ENCODE results near the gene ACSS3.

The ACSS3 gene

DNA sequence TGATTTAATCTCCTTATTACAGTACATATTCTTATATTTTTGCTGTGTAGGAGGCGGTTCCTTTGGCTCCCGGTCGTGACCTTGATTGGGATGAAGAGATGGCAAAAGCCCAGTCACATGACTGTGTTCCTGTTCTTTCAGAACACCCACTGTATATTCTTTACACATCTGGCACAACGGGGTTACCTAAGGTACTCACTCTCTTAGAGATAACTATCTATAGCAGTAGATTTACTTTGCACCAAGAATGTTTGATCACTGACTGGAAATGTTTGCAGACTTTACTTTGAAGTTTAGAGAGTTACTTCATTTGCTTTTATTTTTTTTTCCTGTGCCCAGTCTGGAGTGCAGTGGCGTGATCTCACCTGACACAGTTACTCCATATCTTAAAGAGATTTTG, 65.2 kb downstream of the ACSS3 start:
- no peak overlapping the region for H3K27ac ChIP-seq (ENCODE audit: low read depth, low read length)
- H3K27me3 ChIP-seq (ENCODE audit: insufficient read depth, low read length), result no peaks in the 10 kb centered on the region
- H3K36me3 ChIP-seq (ENCODE audit: insufficient read depth, low read length), result no peaks in the 10 kb centered on the region
- H2AFZ ChIP-seq (ENCODE audit: low read length, unreplicated experiment), result no peak overlapping the region
- no peaks in the 10 kb centered on the region for H3K4me1 ChIP-seq (ENCODE audit: control insufficient read depth, insufficient read depth, low read length, unreplicated experiment)
- H3K79me2 ChIP-seq (ENCODE audit: control insufficient read depth, insufficient read depth, low read length, unreplicated experiment), result no peaks in the 10 kb centered on the region
- no peak overlapping the region for H3K4me3 ChIP-seq (ENCODE audit: low read depth, low read length)

DNA sequence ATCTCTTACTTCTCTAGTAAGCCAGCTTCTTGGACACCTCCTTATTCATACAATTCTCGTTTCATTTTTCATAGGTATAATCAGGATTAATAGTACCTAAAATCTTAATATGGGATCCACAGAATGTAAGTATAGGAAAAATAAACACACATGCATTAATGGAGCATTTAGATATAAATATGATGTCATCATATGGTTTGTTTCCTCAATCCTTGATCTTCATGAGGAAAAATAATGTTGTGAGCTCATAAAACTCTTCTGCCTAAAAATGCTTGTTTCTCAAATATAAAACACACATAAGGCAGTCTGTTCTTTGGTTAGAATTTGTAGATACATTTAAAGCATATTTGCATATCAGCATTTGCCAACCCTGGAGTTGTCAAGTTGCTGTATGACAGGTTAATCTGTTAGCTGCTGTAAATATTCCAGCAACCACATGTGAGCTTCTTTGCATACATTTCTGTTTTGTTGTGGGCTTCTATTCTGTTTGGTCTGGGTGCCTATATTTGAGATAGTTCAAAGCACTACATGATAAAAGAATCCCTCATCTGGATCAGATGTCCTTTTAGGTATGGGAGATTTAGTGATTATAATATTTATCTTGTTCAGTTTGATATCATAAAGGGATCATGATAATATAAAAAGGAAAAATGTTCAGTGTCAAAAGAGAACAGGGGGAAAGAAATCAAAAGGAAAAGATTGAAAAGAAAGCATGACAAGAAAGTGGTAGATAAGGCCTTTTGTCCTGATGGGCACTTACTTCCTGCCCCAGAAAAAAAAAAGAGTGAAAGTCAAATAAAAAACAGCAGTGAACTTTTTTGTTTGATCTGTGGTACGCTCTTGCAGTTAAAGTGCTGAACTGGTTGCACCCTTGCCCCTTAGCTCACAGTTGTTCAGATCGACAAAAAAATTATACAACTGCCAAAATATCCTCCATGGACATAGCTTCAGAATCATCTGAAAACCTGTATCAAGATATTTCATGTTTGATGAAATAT, 68.6 kb downstream of the ACSS3 start:
- H3K4me1 ChIP-seq (ENCODE audit: control insufficient read depth, insufficient read depth, low read length, unreplicated experiment), result no peaks in the 10 kb centered on the region
- H3K27ac ChIP-seq (ENCODE audit: low read depth, low read length), result no peak overlapping the region

GRCh38 chr12:81147292-81147919, 69.5 kb downstream of the ACSS3 start:
- no peak overlapping the region for H2AFZ ChIP-seq (ENCODE audit: low read length, unreplicated experiment)
- no peak overlapping the region for H3K27ac ChIP-seq (ENCODE audit: low read depth, low read length)
- no peaks in the 10 kb centered on the region for H3K36me3 ChIP-seq (ENCODE audit: insufficient read depth, low read length)

More for the DNA sequence above, 68.6 kb downstream of the ACSS3 start:
- H3K36me3 ChIP-seq (ENCODE audit: insufficient read depth, low read length), result no peaks in the 10 kb centered on the region
- no peaks in the 10 kb centered on the region for H3K27me3 ChIP-seq (ENCODE audit: insufficient read depth, low read length)
- H2AFZ ChIP-seq (ENCODE audit: low read length, unreplicated experiment), result no peak overlapping the region
- H3K79me2 ChIP-seq (ENCODE audit: control insufficient read depth, insufficient read depth, low read length, unreplicated experiment), result no peaks in the 10 kb centered on the region
- H3K4me3 ChIP-seq (ENCODE audit: low read depth, low read length), result no peak overlapping the region

DNA sequence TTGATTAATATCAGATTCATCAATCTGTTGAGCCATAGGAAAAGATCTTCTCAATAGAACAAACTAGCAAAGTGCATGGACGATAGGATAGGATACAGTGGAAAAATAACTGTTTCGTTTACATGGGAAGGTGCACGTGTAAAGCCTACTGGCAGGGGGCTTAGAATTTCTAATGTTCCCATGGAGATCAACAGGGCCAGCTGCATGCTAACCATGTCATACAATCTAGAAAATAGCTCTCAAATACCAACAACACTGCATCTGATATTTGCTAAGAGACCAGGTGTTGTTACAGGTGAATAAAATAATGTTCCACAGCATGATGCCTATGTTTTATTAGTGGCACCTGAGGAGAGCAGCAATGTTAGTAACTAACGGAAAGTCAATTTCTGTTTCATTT, 72.5 kb downstream of the ACSS3 start:
- H2AFZ ChIP-seq (ENCODE audit: low read length, unreplicated experiment), result no peak overlapping the region
- H3K4me3 ChIP-seq (ENCODE audit: low read depth, low read length), result no peak overlapping the region
- no peaks in the 10 kb centered on the region for H3K4me1 ChIP-seq (ENCODE audit: control insufficient read depth, insufficient read depth, low read length, unreplicated experiment)
- no peaks in the 10 kb centered on the region for H3K27me3 ChIP-seq (ENCODE audit: insufficient read depth, low read length)
- H3K79me2 ChIP-seq (ENCODE audit: control insufficient read depth, insufficient read depth, low read length, unreplicated experiment), result no peaks in the 10 kb centered on the region
- H3K36me3 ChIP-seq (ENCODE audit: insufficient read depth, low read length), result no peaks in the 10 kb centered on the region
- no peak overlapping the region for H3K27ac ChIP-seq (ENCODE audit: low read depth, low read length)

More at GRCh38 chr12:81147292-81147919, 69.5 kb downstream of the ACSS3 start:
- Histone ChIP-seq H3K4me1 (ENCODE audit: control insufficient read depth, insufficient read depth, low read length, unreplicated experiment) (no peaks in the 10 kb centered on the region), H3K27me3 (ENCODE audit: insufficient read depth, low read length) (no peaks in the 10 kb centered on the region), H3K4me3 (ENCODE audit: low read depth, low read length) (no peak overlapping the region), H3K79me2 (ENCODE audit: control insufficient read depth, insufficient read depth, low read length, unreplicated experiment) (no peaks in the 10 kb centered on the region)

- no peaks in the 10 kb centered on the region for H3K27me3 ChIP-seq (ENCODE audit: insufficient read depth, low read length)
- H3K27ac ChIP-seq (ENCODE audit: low read depth, low read length), result no peak overlapping the region
- H3K4me1 ChIP-seq (ENCODE audit: control insufficient read depth, insufficient read depth, low read length, unreplicated experiment), result no peaks in the 10 kb centered on the region
- H3K36me3 ChIP-seq (ENCODE audit: insufficient read depth, low read length), result no peaks in the 10 kb centered on the region
- no peak overlapping the region for H2AFZ ChIP-seq (ENCODE audit: low read length, unreplicated experiment)
- H3K79me2 ChIP-seq (ENCODE audit: control insufficient read depth, insufficient read depth, low read length, unreplicated experiment), result no peaks in the 10 kb centered on the region
- no peak overlapping the region for H3K4me3 ChIP-seq (ENCODE audit: low read depth, low read length)
Measured at GRCh38 chr12:81159856-81160255, 82.0 kb downstream of the ACSS3 start.

GRCh38 chr12:81161680-81162079, 83.8 kb downstream of the ACSS3 start:
- Histone ChIP-seq H3K36me3 (ENCODE audit: insufficient read depth, low read length) (no peaks in the 10 kb centered on the region), H3K79me2 (ENCODE audit: control insufficient read depth, insufficient read depth, low read length, unreplicated experiment) (no peaks in the 10 kb centered on the region), H3K27ac (ENCODE audit: low read depth, low read length) (no peak overlapping the region), H3K4me3 (ENCODE audit: low read depth, low read length) (no peak overlapping the region), H3K4me1 (ENCODE audit: control insufficient read depth, insufficient read depth, low read length, unreplicated experiment) (peaks cover 3% of the 10 kb centered on the region), H2AFZ (ENCODE audit: low read length, unreplicated experiment) (no peak overlapping the region), H3K27me3 (ENCODE audit: insufficient read depth, low read length) (no peaks in the 10 kb centered on the region)

GRCh38 chr12:81162391-81163136, 84.7 kb downstream of the ACSS3 start:
- H2AFZ ChIP-seq (ENCODE audit: low read length, unreplicated experiment), result no peak overlapping the region
- H3K4me3 ChIP-seq (ENCODE audit: low read depth, low read length), result no peak overlapping the region
- peaks cover 9% of the 10 kb centered on the region for H3K4me1 ChIP-seq (ENCODE audit: control insufficient read depth, insufficient read depth, low read length, unreplicated experiment)
- no peaks in the 10 kb centered on the region for H3K27me3 ChIP-seq (ENCODE audit: insufficient read depth, low read length)
- no peak overlapping the region for H3K27ac ChIP-seq (ENCODE audit: low read depth, low read length)
- no peaks in the 10 kb centered on the region for H3K79me2 ChIP-seq (ENCODE audit: control insufficient read depth, insufficient read depth, low read length, unreplicated experiment)
- no peaks in the 10 kb centered on the region for H3K36me3 ChIP-seq (ENCODE audit: insufficient read depth, low read length)

DNA sequence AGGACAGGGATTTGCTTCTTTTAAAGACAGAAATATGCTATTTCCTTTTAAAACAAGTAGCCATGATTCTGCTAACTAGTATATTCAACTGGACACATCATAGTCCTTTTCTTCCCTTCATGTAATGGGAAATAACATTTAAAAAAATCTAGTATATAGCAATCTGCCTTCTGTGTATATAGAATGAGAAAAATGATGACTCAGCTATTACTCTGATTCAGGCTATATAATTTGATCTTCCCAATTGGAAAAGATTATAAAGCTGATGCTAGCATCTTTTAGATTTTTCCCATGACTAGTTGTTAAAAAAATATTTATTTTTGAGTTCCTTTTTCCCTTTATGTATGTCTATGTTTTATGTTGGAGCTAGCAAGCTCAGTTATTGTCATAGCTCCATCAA, 86.9 kb downstream of the ACSS3 start:
- Histone ChIP-seq H2AFZ (ENCODE audit: low read length, unreplicated experiment) (no peak overlapping the region), H3K4me1 (ENCODE audit: control insufficient read depth, insufficient read depth, low read length, unreplicated experiment) (peaks cover 22% of the 10 kb centered on the region), H3K27ac (ENCODE audit: low read depth, low read length) (no peak overlapping the region), H3K79me2 (ENCODE audit: control insufficient read depth, insufficient read depth, low read length, unreplicated experiment) (no peaks in the 10 kb centered on the region), H3K27me3 (ENCODE audit: insufficient read depth, low read length) (no peaks in the 10 kb centered on the region), H3K4me3 (ENCODE audit: low read depth, low read length) (no peak overlapping the region), H3K36me3 (ENCODE audit: insufficient read depth, low read length) (no peaks in the 10 kb centered on the region)

DNA sequence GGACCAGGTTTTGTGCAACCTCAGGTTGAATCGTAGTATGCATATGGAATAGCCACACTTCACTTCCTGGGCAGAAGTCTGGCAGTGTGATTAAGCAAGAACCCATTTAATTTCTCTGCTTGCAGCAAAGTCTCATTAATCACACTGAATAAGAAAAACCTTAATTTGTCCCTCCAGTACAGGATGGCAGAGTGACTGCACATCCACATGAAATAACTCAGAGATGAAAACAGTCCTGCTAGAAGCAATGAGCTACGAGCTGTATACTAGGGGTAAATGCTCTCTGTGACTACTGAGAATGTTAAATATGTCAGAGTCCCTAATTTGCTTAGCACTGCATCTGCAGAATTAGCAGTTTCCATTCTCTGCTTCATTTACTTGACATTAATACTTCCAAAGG, 88.9 kb downstream of the ACSS3 start:
- Histone ChIP-seq H3K36me3 (ENCODE audit: insufficient read depth, low read length) (no peaks in the 10 kb centered on the region), H3K4me1 (ENCODE audit: control insufficient read depth, insufficient read depth, low read length, unreplicated experiment) (peaks cover 29% of the 10 kb centered on the region), H2AFZ (ENCODE audit: low read length, unreplicated experiment) (no peak overlapping the region), H3K4me3 (ENCODE audit: low read depth, low read length) (no peak overlapping the region), H3K27me3 (ENCODE audit: insufficient read depth, low read length) (no peaks in the 10 kb centered on the region), H3K79me2 (ENCODE audit: control insufficient read depth, insufficient read depth, low read length, unreplicated experiment) (no peaks in the 10 kb centered on the region), H3K27ac (ENCODE audit: low read depth, low read length) (no peak overlapping the region)

DNA sequence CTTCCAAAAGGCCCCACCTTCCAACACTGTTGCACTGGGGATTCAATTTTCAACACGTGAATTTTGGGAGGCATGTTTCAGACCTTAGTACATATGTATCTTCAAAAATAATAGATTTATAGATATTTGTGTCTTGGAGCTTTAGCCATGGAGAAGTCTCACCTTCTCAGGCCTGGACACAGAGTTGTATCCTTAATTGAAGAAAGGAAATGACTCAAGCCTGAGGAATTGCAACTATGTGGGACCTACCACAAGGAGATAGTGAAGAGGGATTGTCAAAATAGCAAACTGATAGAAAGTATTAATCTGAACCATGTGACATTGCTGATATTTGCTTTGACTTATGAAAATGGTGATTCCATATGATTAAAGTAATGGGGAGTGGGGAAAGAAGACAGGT, 89.8 kb downstream of the ACSS3 start:
- H2AFZ ChIP-seq (ENCODE audit: low read length, unreplicated experiment), result no peak overlapping the region
- peaks cover 29% of the 10 kb centered on the region for H3K4me1 ChIP-seq (ENCODE audit: control insufficient read depth, insufficient read depth, low read length, unreplicated experiment)
- no peaks in the 10 kb centered on the region for H3K27me3 ChIP-seq (ENCODE audit: insufficient read depth, low read length)
- H3K4me3 ChIP-seq (ENCODE audit: low read depth, low read length), result no peak overlapping the region
- H3K36me3 ChIP-seq (ENCODE audit: insufficient read depth, low read length), result no peaks in the 10 kb centered on the region
- no peak overlapping the region for H3K27ac ChIP-seq (ENCODE audit: low read depth, low read length)
- no peaks in the 10 kb centered on the region for H3K79me2 ChIP-seq (ENCODE audit: control insufficient read depth, insufficient read depth, low read length, unreplicated experiment)
